Measurements from ENCODE around the gene STRA6.

STRA6 gene

DNA sequence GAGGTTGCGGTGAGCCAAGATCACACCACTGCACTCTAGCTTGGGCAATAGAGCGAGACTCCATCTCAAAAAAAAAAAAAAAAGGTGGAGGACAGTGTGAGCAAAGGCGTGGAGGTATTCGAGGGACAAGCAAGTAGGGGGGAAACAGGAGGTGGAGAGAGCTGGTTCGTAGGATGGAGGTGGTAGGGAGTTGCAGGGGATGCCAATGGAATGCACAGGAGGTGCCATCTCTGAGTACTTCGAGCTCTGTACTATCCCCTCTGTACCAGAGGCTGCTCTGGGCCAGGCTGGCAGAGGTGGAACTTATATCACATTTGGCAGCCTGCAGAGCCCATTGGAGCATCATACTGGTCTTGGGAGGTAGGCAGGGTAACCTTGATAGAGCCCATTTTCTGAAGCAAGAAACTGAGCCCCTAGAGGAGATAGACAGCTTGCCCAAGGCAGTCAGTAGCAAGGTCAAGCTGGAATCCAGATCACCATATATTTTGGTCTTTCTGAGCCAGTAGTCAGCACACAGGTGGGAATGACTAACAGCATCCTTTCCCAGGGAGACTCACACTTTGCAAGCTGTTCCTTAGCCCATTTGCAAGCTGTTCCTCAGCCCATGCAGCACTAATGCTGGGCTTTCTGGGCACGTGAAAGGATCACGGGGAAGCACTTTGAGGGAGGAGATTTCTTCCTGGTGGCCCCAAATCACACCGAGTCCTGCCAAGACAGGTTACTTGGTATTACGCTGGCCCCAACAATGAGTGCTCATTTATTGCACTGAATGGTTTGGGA is 24.4 kb upstream of the STRA6 start:
- no peak for DNase-seq

GRCh38 chr15:74225928-74226327 is 23.3 kb upstream of the STRA6 start:
- no peak for DNase-seq

- no peak for DNase-seq
Measured at GRCh38 chr15:74222240-74223119, 19.9 kb upstream of the STRA6 start.

- no peak for DNase-seq
Measured at GRCh38 chr15:74221399-74222239, 19.0 kb upstream of the STRA6 start.

- DNase-seq, result no peak
Measured at GRCh38 chr15:74220475-74221248, 18.1 kb upstream of the STRA6 start.

GRCh38 chr15:74217907-74218885 is 15.6 kb upstream of the STRA6 start:
- DNase-seq, result no peak

DNA sequence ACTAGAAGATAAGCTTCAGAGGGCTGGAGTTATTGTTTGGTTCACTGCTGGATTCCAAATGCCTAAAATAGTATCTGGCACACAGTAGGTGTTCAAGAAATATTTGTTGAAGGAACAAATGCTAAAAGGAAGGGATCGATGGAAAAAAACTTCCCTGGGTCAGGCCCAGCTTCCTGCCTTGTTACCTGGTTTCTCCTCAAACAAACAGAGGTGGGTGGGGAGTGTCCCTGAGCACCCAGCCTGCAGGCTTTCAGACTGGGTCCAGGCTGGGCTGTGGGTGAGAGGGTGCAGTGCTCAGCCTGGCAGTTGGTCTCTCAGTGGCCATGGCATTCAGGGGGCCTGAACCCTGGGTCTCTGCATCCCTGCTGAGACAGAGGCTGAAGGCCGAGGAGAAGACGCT is 14.4 kb upstream of the STRA6 start:
- DNase-seq, result no peak

DNA sequence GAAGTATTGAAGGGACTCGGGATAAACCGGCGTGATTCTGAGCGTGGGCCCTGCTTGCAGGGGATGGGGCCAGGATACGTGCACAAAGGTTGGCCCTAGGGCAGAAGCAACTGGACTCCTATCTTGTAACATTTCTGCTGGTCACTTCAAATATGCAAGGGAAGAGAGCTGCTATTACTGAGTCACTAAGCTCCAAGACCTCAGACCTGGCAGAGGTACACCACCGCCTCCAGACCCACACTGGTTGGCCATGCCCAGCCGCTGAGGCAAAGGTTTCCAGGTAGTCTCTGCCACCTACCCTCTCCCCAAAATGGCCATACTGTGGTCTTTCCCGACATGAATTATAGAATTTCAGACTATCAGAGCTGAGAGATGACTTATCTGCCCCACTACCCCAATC is 13.4 kb upstream of the STRA6 start:
- no peak for DNase-seq

DNA sequence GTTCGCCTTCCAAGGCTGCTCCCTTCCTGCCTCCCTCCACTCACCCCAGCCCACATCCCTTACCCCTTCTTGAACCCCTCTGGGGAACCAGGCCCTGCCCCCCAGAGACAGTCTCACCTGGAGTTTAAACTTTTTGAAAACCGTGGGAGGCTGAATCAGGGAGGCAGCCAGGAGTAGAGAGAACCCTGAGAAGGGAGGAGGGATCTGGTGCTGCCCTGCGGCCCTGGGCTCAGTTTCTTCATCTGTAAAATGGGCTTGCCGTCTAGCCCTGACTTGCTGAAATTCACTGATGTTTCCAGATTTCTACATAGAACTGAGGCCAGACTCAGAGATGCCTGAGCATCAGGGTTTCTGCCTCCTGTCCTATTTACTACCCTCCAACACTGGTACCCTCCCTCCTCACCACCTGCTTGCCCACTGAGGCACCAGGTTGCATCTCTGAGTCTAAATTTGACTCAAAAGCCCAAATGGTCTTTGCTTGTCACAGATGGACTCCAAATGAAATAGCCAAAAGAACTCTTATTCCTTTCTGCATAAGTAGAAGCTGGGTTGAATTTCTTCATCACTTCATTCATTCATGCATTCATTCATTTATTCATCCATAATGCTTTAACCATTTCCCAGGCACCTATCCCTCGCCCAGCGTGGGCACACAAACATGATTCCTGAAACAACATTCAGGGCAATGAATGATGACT is 11.9 kb upstream of the STRA6 start:
- DNase-seq, result no peak

DNA sequence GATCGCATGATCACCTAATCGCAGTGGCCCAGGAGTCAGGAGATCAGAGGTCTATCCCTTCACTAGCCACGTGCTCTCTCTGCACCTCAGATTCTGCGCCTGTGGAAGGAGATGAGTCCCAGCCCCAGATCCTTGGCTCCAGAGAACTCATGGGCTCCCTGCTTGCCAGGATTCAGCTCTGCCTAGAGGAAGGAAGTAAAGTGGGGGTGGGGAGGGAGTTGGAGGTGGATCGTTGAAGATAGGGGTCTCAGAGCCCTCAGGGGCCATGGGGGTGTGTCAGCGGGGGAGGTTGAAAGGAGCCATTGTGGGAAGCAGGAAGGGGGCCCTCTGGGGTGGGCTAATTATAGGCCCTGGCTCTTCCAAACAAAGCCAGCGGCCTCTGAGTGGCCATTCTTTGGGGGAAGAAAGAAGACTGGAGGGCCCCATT is 11.3 kb upstream of the STRA6 start:
- no peak for DNase-seq

- DNase-seq, result no peak
Measured at GRCh38 chr15:74212494-74212893, 9.9 kb upstream of the STRA6 start.

GRCh38 chr15:74211656-74212055 is 9.1 kb upstream of the STRA6 start:
- no peak for DNase-seq

- DNase-seq, result no peak
Measured at GRCh38 chr15:74210729-74211128, 8.1 kb upstream of the STRA6 start.

DNA sequence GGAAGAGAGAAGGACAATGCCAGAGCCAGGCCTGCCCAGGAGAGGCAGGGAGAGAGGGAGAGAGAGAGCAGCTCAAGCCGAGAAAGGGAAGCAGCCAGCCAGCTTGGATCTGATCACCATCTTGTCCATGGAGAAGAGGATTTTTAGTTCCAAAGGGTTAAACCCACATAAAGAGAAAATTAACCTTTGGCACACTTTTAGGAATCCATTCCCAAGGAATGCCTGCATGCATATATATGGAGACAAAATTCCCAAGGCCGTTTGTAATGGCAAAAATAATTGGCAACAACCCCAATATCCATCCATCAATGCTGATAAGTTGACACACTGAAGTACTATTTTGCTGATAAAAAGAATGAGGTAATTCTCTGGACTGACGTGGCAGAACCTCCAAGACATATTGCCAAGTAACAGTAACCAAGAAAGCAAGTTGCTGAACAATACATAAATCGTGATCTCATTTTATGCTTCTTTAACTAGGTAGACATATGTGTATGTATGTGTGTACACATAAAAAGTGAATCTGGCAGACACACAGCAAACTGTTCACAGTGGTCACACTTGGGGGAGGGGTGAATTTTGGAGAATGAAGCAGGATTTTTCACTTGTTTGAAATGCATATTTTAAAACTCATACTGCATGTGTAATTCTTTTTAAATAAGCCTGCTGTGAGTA is 7.5 kb upstream of the STRA6 start:
- DNase-seq, result no peak

DNA sequence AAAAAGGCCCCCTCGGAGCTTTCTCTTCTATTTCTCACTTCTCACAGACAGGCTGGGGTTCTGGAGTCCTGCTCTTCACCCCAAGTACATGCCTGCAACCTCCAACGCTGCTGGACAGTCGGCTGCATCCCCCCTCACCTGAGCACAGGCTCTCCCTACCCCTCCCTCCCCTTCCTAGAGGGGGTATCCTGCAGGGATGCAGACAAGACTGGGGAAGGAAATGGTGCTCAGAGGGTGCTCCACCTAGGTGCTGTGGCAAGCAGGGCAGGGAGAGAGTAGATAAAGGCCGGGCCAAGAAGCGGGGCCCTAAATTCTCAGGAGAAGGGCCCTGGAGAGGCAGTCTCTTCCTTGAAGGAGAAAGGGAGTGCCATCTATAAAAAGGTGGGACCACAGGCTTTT is 7.0 kb upstream of the STRA6 start:
- DNase-seq, result no peak

GRCh38 chr15:74208901-74209559 is 6.4 kb upstream of the STRA6 start:
- no peak for DNase-seq

DNA sequence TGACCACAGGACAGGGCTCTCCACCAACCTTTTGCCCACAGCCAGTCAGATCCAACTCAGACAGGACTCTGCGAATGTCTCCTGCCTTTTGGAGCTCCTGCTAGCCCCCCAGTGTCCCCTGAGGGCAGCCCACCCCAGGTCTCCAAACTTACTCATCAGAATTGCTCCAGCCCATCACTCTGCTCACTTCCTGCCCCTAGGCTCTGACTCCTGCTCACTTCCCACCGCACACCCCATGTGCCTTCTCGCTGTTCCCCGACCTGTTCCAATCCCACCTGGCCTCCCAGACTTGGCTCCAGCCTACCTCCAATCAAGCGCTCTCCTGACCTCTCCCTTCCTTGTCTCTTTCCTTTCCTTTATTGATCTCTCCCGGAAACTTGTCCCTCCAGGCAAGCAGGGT is 5.9 kb upstream of the STRA6 start:
- no peak for DNase-seq

GRCh38 chr15:74207652-74208440 is 5.3 kb upstream of the STRA6 start:
- no peak for DNase-seq

Data from NCI-H146 (cell line).